Upper lobe of right lung (tissue), 1 donor: Measurements from ENCODE around the gene PLXNB1. TPM values are rescaled to one million over a fixed set of nuclear protein-coding genes. Genes with fewer than 3 reads are reported as not detected.

Experiments
- ATAC-seq: fragments of 200-7000 bp; cut with Tn5 transposase; one replicate; pipeline ENCODE4 v1.9.1; 2020; ENCODE audit warnings: mild to moderate bottlenecking, moderate library complexity
- DNase-seq: peaks from one replicate; pipeline ENCODE4 v3.0.0-alpha.2; 2020
- H3K27ac ChIP-seq: fragments of 200-600 bp; one replicate; pipeline ENCODE4 v1.8.0; 2022
- H3K27me3 ChIP-seq: fragments of 200-600 bp; one replicate; pipeline ENCODE4 v1.8.0; 2022; ENCODE audit warnings: mild to moderate bottlenecking
- H3K36me3 ChIP-seq: fragments of 200-600 bp; one replicate; pipeline ENCODE4 v1.8.0; 2022
- H3K4me1 ChIP-seq: fragments of 200-600 bp; one replicate; pipeline ENCODE4 v1.8.0; 2022
- H3K4me3 ChIP-seq: fragments of 200-600 bp; one replicate; pipeline ENCODE4 v1.8.0; 2022; ENCODE audit warnings: mild to moderate bottlenecking
- H3K9me3 ChIP-seq: fragments of 200-600 bp; one replicate; pipeline ENCODE4 v1.8.0; 2022
- CTCF ChIP-seq: fragments of 200-600 bp; IDR thresholded peaks from one replicate; pipeline ENCODE4 v1.8.0; 2022; ENCODE audit warnings: antibody characterized with exemption
- intact Hi-C: fragments of 100-400 bp; cut with DNase I; formaldehyde crosslinking; loops from one replicate; pipeline ENCODE4 v1.11.0; 2022
- total RNA-seq: library from RNA; stranded (reverse); fragmentation: NEBNext Ultra II Directional; extraction: Animal tissue kit (Norgen Biotek cat#: 25700); gene quantifications from one replicate; pipeline ENCODE4 v1.2.1, GENCODE V29; 2021
- donor health status: DM: no; HTN: yes; CAD: no; lungs with severe emphysema.

Gene PLXNB1
- total RNA-seq, 1 donor from 2014 or later, result 103 TPM

GRCh38 chr3:48460517-48460902 is 30.6 kb upstream of the PLXNB1 start:
- no peak for TF ChIP-seq CTCF
- ATAC-seq (no peak), DNase-seq (no peak)
- no peak overlapping the region for H3K27ac ChIP-seq
- no peaks in the 10 kb centered on the region for H3K27me3 ChIP-seq
- intact Hi-C loops, result no loop called here
- H3K36me3 ChIP-seq, result peaks cover 64% of the 10 kb centered on the region
- H3K9me3 ChIP-seq, result no peaks in the 10 kb centered on the region
- peaks cover 8% of the 10 kb centered on the region for H3K4me1 ChIP-seq
- H3K4me3 ChIP-seq, result no peak overlapping the region

- intact Hi-C loops, result no loop called here
- TF ChIP-seq CTCF, result no peak
- H3K36me3 ChIP-seq, result peaks cover 70% of the 10 kb centered on the region
- no peaks in the 10 kb centered on the region for H3K9me3 ChIP-seq
- no peak for DNase-seq
- H3K27me3 ChIP-seq, result no peaks in the 10 kb centered on the region
- peak; percentile 71 for ATAC-seq
- no peak overlapping the region for H3K27ac ChIP-seq
- peaks cover 3% of the 10 kb centered on the region for H3K4me1 ChIP-seq
- H3K4me3 ChIP-seq, result no peak overlapping the region
These were observed 30.1 kb upstream of the PLXNB1 start for GRCh38 chr3:48459773-48460516.

GRCh38 chr3:48459331-48459730 is 29.4 kb upstream of the PLXNB1 start:
- Histone ChIP-seq H3K4me3 (no peak overlapping the region), H3K27ac (no peak overlapping the region), H3K9me3 (no peaks in the 10 kb centered on the region), H3K36me3 (peaks cover 71% of the 10 kb centered on the region), H3K27me3 (no peaks in the 10 kb centered on the region), H3K4me1 (no peaks in the 10 kb centered on the region)
- TF ChIP-seq CTCF, result no peak
- intact Hi-C loops, result no loop called here
- DNase-seq, result no peak
- no peak for ATAC-seq

GRCh38 chr3:48456456-48456855 is 26.6 kb upstream of the PLXNB1 start:
- Histone ChIP-seq H3K4me3 (no peak overlapping the region), H3K36me3 (peaks cover 100% of the 10 kb centered on the region), H3K4me1 (no peaks in the 10 kb centered on the region), H3K9me3 (no peaks in the 10 kb centered on the region), H3K27ac (no peak overlapping the region), H3K27me3 (no peaks in the 10 kb centered on the region)
- intact Hi-C loops, result no loop called here
- ATAC-seq (no peak), DNase-seq (no peak)
- no peak for TF ChIP-seq CTCF

GRCh38 chr3:48451270-48451669 is 21.4 kb upstream of the PLXNB1 start:
- H3K27me3 ChIP-seq, result no peaks in the 10 kb centered on the region
- H3K27ac ChIP-seq, result no peak overlapping the region
- H3K4me3 ChIP-seq, result no peak overlapping the region
- intact Hi-C loops, result no loop called here
- DNase-seq (no peak), ATAC-seq (no peak)
- peaks cover 11% of the 10 kb centered on the region for H3K4me1 ChIP-seq
- H3K9me3 ChIP-seq, result no peaks in the 10 kb centered on the region
- peaks cover 53% of the 10 kb centered on the region for H3K36me3 ChIP-seq
- TF ChIP-seq CTCF, result no peak
